Neural cell (in vitro differentiated cells): ENCODE data around the gene AGFG1. TPM values are rescaled to one million over a fixed set of nuclear protein-coding genes. Genes with fewer than 3 reads are reported as not detected.

Experiments
- H2AFZ ChIP-seq: fragments of 200-600, 300-800 bp; sonication (generic), shearing (Covaris generic); 2 replicates; pipeline ENCODE4 v1.6.0; 2014; ENCODE audit warnings: low read depth, mild to moderate bottlenecking, antibody characterized with exemption, low read length, moderate library complexity
- H3F3A ChIP-seq: fragments of 200-600 bp; shearing (Covaris generic); 2 replicates; pipeline ENCODE4 v1.6.1; 2016; ENCODE audit warnings: mild to moderate bottlenecking, moderate library complexity, mixed read lengths, antibody characterized with exemption, low read length; ENCODE audit not compliant: insufficient read depth, poor library complexity, severe bottlenecking
- H3K27ac ChIP-seq: fragments of 200-600, 300-800 bp; sonication (generic), shearing (Covaris generic); 2 replicates; pipeline ENCODE4 v1.5.1; 2014; ENCODE audit warnings: mild to moderate bottlenecking, low read length, moderate library complexity
- H3K27me3 ChIP-seq: fragments of 300-800, 200-600 bp; sonication (generic), shearing (Covaris generic); 2 replicates; pipeline ENCODE4 v1.6.0; 2014; ENCODE audit warnings: mild to moderate bottlenecking, low read depth, low read length, moderate library complexity; ENCODE audit not compliant: insufficient read depth
- H3K36me3 ChIP-seq: fragments of 300-800, 200-600 bp; sonication (generic), shearing (Covaris generic); 2 replicates; pipeline ENCODE4 v1.5.1; 2014; ENCODE audit warnings: mild to moderate bottlenecking, antibody characterized with exemption, low read length, moderate library complexity; ENCODE audit not compliant: insufficient read depth
- H3K4me2 ChIP-seq: fragments of 300-800, 200-600 bp; sonication (generic), shearing (Covaris generic); 2 replicates; pipeline ENCODE4 v1.6.0; 2014; ENCODE audit warnings: mild to moderate bottlenecking, low read length
- H3K4me3 ChIP-seq: fragments of 300-800, 200-600 bp; sonication (generic), shearing (Covaris generic); 2 replicates; pipeline ENCODE4 v1.5.1; 2014; ENCODE audit warnings: mild to moderate bottlenecking, low read length, moderate library complexity
- H3K79me2 ChIP-seq: fragments of 200-600 bp; shearing (Covaris generic); replicated peaks from 2 replicates; pipeline ENCODE4 v1.6.0; 2014; ENCODE audit warnings: mild to moderate bottlenecking, low read length, moderate library complexity; ENCODE audit not compliant: insufficient read depth
- H3K9ac ChIP-seq: fragments of 300-800, 200-600 bp; sonication (generic), shearing (Covaris generic); 2 replicates; pipeline ENCODE4 v1.6.1; 2016; ENCODE audit warnings: mild to moderate bottlenecking, low read length, mixed read lengths
- H3K9me2 ChIP-seq: fragments of 200-600 bp; shearing (Covaris generic); 2 replicates; pipeline ENCODE4 v1.6.1; 2016; ENCODE audit warnings: mild to moderate bottlenecking, low read length, mixed read lengths; ENCODE audit not compliant: insufficient read depth
- H3K9me3 ChIP-seq: fragments of 200-600, 300-800 bp; sonication (generic), shearing (Covaris generic); 2 replicates; pipeline ENCODE4 v1.6.1; 2016; ENCODE audit warnings: mild to moderate bottlenecking, mixed run types, low read length, moderate library complexity, mixed read lengths
- H4K20me1 ChIP-seq: fragments of 200-600 bp; shearing (Covaris generic); 2 replicates; pipeline ENCODE4 v1.6.1; 2016; ENCODE audit warnings: mild to moderate bottlenecking, mixed run types; ENCODE audit not compliant: insufficient read depth
- CTCF ChIP-seq: fragments of 450-650 bp; IDR thresholded peaks from 2 replicates; pipeline ENCODE4 v1.5.1; 2014; ENCODE audit warnings: antibody characterized with exemption, mild to moderate bottlenecking, moderate library complexity; ENCODE audit not compliant: poor library complexity, severe bottlenecking
- EP300 ChIP-seq: fragments of 450-650 bp; conservative IDR thresholded peaks from 2 replicates; pipeline ENCODE4 v1.6.1; 2014; ENCODE audit warnings: antibody characterized with exemption, mild to moderate bottlenecking, moderate library complexity; ENCODE audit not compliant: poor library complexity, severe bottlenecking
- EZH2 ChIP-seq: fragments of 200-600, 300-800 bp; shearing (Covaris generic), sonication (generic); IDR thresholded peaks from 2 replicates; pipeline ENCODE4 v1.6.1; 2014; ENCODE audit warnings: antibody characterized with exemption, low read length, borderline replicate concordance, mild to moderate bottlenecking; ENCODE audit not compliant: insufficient read depth, poor library complexity, severe bottlenecking
- MXI1 ChIP-seq: fragments of 450-650 bp; conservative IDR thresholded peaks from 2 replicates; pipeline ENCODE4 v1.6.1; 2014; ENCODE audit warnings: antibody characterized with exemption, mild to moderate bottlenecking; ENCODE audit not compliant: poor library complexity, severe bottlenecking
- POLR2AphosphoS5 ChIP-seq: IDR thresholded peaks from 2 replicates; pipeline ENCODE4 v1.6.1; 2012
- RAD21 ChIP-seq: fragments of 450-650 bp; conservative IDR thresholded peaks from 2 replicates; pipeline ENCODE4 v1.6.1; 2014; ENCODE audit warnings: antibody characterized with exemption, mild to moderate bottlenecking, moderate library complexity
- REST ChIP-seq: IDR thresholded peaks from 2 replicates; pipeline ENCODE4 v1.6.1; 2012; ENCODE audit warnings: borderline replicate concordance
- SMC3 ChIP-seq: fragments of 450-650 bp; conservative IDR thresholded peaks from 2 replicates; pipeline ENCODE4 v1.6.1; 2014; ENCODE audit warnings: antibody characterized with exemption, mild to moderate bottlenecking, moderate library complexity; ENCODE audit not compliant: poor library complexity
- TAF1 ChIP-seq: IDR thresholded peaks from 2 replicates; pipeline ENCODE4 v1.6.1; 2012; ENCODE audit warnings: low read depth
- polyA plus RNA-seq: library from polyadenylated mRNA; depleted of rRNA; stranded (reverse); fragments of >200 nt; gene quantifications from 2 replicates; pipeline ENCODE4 v1.2.3, GENCODE V29; 2014

The AGFG1 gene
- polyA plus RNA-seq, 1 donor from 2014 or later: 106 TPM

GRCh38 chr2:227482638-227483340 lies 10.8 kb downstream of the AGFG1 start:
- no peaks in the 10 kb centered on the region for H3K27me3 ChIP-seq
- H2AFZ ChIP-seq: no peak overlapping the region
- H3K9ac ChIP-seq: no peak overlapping the region
- H3K36me3 ChIP-seq: no peaks in the 10 kb centered on the region
- no peaks in the 10 kb centered on the region for H4K20me1 ChIP-seq
- H3K79me2 ChIP-seq: peaks cover 88% of the 10 kb centered on the region
- H3K4me3 ChIP-seq: no peak overlapping the region
- H3K4me2 ChIP-seq: no peak overlapping the region
- H3K9me3 ChIP-seq: no peaks in the 10 kb centered on the region
- TF ChIP-seq CTCF (no peak), EZH2 (no peak), EP300 (no peak), POLR2AphosphoS5 (no peak), REST (no peak), MXI1 (no peak)
- no peak overlapping the region for H3K27ac ChIP-seq
- H3F3A ChIP-seq: no peaks in the 10 kb centered on the region
- no peaks in the 10 kb centered on the region for H3K9me2 ChIP-seq

GRCh38 chr2:227485429-227485828 lies 13.5 kb downstream of the AGFG1 start:
- Histone ChIP-seq H3K9ac (no peak overlapping the region), H3K27me3 (no peaks in the 10 kb centered on the region), H3K9me3 (no peaks in the 10 kb centered on the region), H3K9me2 (no peaks in the 10 kb centered on the region), H3K27ac (no peak overlapping the region), H3K4me3 (no peak overlapping the region), H3K4me2 (no peak overlapping the region), H3K79me2 (peaks cover 91% of the 10 kb centered on the region), H2AFZ (no peak overlapping the region), H4K20me1 (no peaks in the 10 kb centered on the region), H3F3A (no peaks in the 10 kb centered on the region), H3K36me3 (no peaks in the 10 kb centered on the region)
- TF ChIP-seq EZH2: no peak
- no peak for TF ChIP-seq CTCF
- no peak for TF ChIP-seq REST
- TF ChIP-seq EP300: no peak
- TF ChIP-seq MXI1: no peak
- no peak for TF ChIP-seq TAF1
- no peak for TF ChIP-seq RAD21
- TF ChIP-seq POLR2AphosphoS5: no peak
- TF ChIP-seq SMC3: no peak
